Measurements from ENCODE around the gene LMF1.
A peak's percentile ranks its signal among the peaks of the same experiment; 100 is the strongest.

- TF ChIP-seq CTCF (IDR thresholded peaks at IDR 0.05 in 2 of 3, conservative IDR thresholded peaks at IDR 0.05 in 1 of 3; ENCODE audit: insufficient read depth in 2 of 3, low read depth in 1 of 3, low read length in 3 of 3) (no peak), ZNF445 (CRISPR knock-in tag; IDR thresholded peaks at IDR 0.05; ENCODE audit: low read depth) (no peak), EZH2 (IDR thresholded peaks at IDR 0.05; ENCODE audit: borderline replicate concordance, low read depth, low read length) (no peak), BACH1 (tag; IDR thresholded peaks at IDR 0.05) (no peak), CUX1 (CRISPR knock-in tag; IDR thresholded peaks at IDR 0.05) (no peak), SRSF1 (IDR thresholded peaks at IDR 0.05; ENCODE audit: low read depth, low read length) (no peak), EP400 (IDR thresholded peaks at IDR 0.05) (no peak), SP2 (IDR thresholded peaks at IDR 0.05; ENCODE audit: extremely low read depth, low read depth, low read length, poor library complexity, severe bottlenecking) (no peak), CREB1 (IDR thresholded peaks at IDR 0.05) (no peak), CREB1 (CRISPR knock-in tag; IDR thresholded peaks at IDR 0.05) (no peak), REST (IDR thresholded peaks at IDR 0.05; ENCODE audit: borderline replicate concordance) (no peak), REST (CRISPR knock-in tag; IDR thresholded peaks at IDR 0.05; ENCODE audit: low read depth) (0 out of 2 replicates have a peak, but pooled peaks have one; percentile 47), NFRKB (IDR thresholded peaks at IDR 0.05; ENCODE audit: low read depth) (no peak)
These were observed at the start of gene LMF1 for GRCh38 chr16:970766-971581.

Data from K562 (cell line).